B cell (primary cell): Measurements from ENCODE around the gene HOMER1.
"Not testable (repeated sequence)": the region's sequence is repeated elsewhere in the genome, so short reads cannot be mapped to it uniquely, and the experiment has no call there.

Experiments used
- CTCF ChIP-seq: fragments of 200-600 bp; IDR thresholded peaks from one replicate; pipeline ENCODE4 v1.8.0; 2022; ENCODE audit warnings: antibody characterized with exemption, mild to moderate bottlenecking
- EZH2 ChIP-seq: IDR thresholded peaks from 2 replicates; pipeline ENCODE4 v1.6.1; 2012; ENCODE audit warnings: borderline replicate concordance, low read depth, mild to moderate bottlenecking, moderate library complexity, low read length; ENCODE audit not compliant: insufficient read depth, poor library complexity, severe bottlenecking

- not testable (repeated sequence) for TF ChIP-seq CTCF, EZH2
Measured at GRCh38 chr5:79516331-79516730, 2.4 kb upstream of the HOMER1 start.
